ENCODE measurements around the gene MYO5C. TPM values are rescaled to one million over a fixed set of nuclear protein-coding genes. Genes with fewer than 3 reads are reported as not detected.

Gene MYO5C
- total and polyA plus RNA-seq, 2 donors (not counting 1 experiment from before 2014, with no cell fraction given): under 0.01 to 0.07 TPM

GRCh38 chr15:52233405-52233804, 62.2 kb downstream of the MYO5C start:
- TF ChIP-seq, protein P1, sequence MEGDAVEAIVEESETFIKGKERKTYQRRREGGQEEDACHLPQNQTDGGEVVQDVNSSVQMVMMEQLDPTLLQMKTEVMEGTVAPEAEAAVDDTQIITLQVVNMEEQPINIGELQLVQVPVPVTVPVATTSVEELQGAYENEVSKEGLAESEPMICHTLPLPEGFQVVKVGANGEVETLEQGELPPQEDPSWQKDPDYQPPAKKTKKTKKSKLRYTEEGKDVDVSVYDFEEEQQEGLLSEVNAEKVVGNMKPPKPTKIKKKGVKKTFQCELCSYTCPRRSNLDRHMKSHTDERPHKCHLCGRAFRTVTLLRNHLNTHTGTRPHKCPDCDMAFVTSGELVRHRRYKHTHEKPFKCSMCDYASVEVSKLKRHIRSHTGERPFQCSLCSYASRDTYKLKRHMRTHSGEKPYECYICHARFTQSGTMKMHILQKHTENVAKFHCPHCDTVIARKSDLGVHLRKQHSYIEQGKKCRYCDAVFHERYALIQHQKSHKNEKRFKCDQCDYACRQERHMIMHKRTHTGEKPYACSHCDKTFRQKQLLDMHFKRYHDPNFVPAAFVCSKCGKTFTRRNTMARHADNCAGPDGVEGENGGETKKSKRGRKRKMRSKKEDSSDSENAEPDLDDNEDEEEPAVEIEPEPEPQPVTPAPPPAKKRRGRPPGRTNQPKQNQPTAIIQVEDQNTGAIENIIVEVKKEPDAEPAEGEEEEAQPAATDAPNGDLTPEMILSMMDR (conservative IDR thresholded peaks at IDR 0.05 in 1 of 2, IDR thresholded peaks at IDR 0.05 in 1 of 2; ENCODE audit: low read depth in 1 of 2, low read length in 2 of 2): no peak
- TF ChIP-seq EZH2 (IDR thresholded peaks at IDR 0.05; ENCODE audit: low read length, missing control alignments): no peak
- H3K79me2 ChIP-seq (ENCODE audit: control insufficient read depth, insufficient read depth, low read length): no peaks in the 10 kb centered on the region
- no peak overlapping the region for H3K4me3 ChIP-seq (replicated peaks in 1 of 4; ENCODE audit: control extremely low read depth in 1 of 4, insufficient read depth in 1 of 4, low read depth in 3 of 4, low read length in 4 of 4)
- no peaks in the 10 kb centered on the region for H3K27me3 ChIP-seq (ENCODE audit: control insufficient read depth, insufficient read depth, low read length)
- H3K27ac ChIP-seq (ENCODE audit: insufficient read depth, low read length): no peak overlapping the region
- H4K20me1 ChIP-seq (ENCODE audit: control insufficient read depth, extremely low read depth, insufficient read depth, low read length): no peaks in the 10 kb centered on the region
- no peak overlapping the region for H2AFZ ChIP-seq (ENCODE audit: low read length)
- H3K4me2 ChIP-seq (ENCODE audit: extremely low read depth, insufficient read depth, low read length): peak overlapping the region; percentile 4
- H3K36me3 ChIP-seq (ENCODE audit: control insufficient read depth, insufficient read depth, low read length): no peaks in the 10 kb centered on the region
- no peak for DNase-seq (ENCODE audit: low read depth in 2 of 2)
- no peak overlapping the region for H3K9ac ChIP-seq (ENCODE audit: insufficient read depth, low read length)
- no peaks in the 10 kb centered on the region for H3K4me1 ChIP-seq (ENCODE audit: control insufficient read depth, extremely low read depth, insufficient read depth, low read length)
- no peaks in the 10 kb centered on the region for H3K9me3 ChIP-seq (ENCODE audit: control insufficient read depth, insufficient read depth, low read depth, low read length)

GRCh38 chr15:52232327-52232726, 63.3 kb downstream of the MYO5C start:
- TF ChIP-seq, protein P1 (conservative IDR thresholded peaks at IDR 0.05 in 1 of 2, IDR thresholded peaks at IDR 0.05 in 1 of 2; ENCODE audit: low read depth in 1 of 2, low read length in 2 of 2): no peak
- TF ChIP-seq EZH2 (IDR thresholded peaks at IDR 0.05; ENCODE audit: low read length, missing control alignments): no peak
- Histone ChIP-seq H3K36me3 (ENCODE audit: control insufficient read depth, insufficient read depth, low read length) (no peaks in the 10 kb centered on the region), H3K9ac (ENCODE audit: insufficient read depth, low read length) (no peak overlapping the region), H4K20me1 (ENCODE audit: control insufficient read depth, extremely low read depth, insufficient read depth, low read length) (no peaks in the 10 kb centered on the region), H2AFZ (ENCODE audit: low read length) (no peak overlapping the region), H3K4me2 (ENCODE audit: extremely low read depth, insufficient read depth, low read length) (no peak overlapping the region), H3K79me2 (ENCODE audit: control insufficient read depth, insufficient read depth, low read length) (no peaks in the 10 kb centered on the region), H3K27ac (ENCODE audit: insufficient read depth, low read length) (no peak overlapping the region), H3K4me3 (replicated peaks in 1 of 4; ENCODE audit: control extremely low read depth in 1 of 4, insufficient read depth in 1 of 4, low read depth in 3 of 4, low read length in 4 of 4) (no peak overlapping the region), H3K27me3 (ENCODE audit: control insufficient read depth, insufficient read depth, low read length) (no peaks in the 10 kb centered on the region), H3K4me1 (ENCODE audit: control insufficient read depth, extremely low read depth, insufficient read depth, low read length) (no peaks in the 10 kb centered on the region), H3K9me3 (ENCODE audit: control insufficient read depth, insufficient read depth, low read depth, low read length) (no peaks in the 10 kb centered on the region)
- no peak for DNase-seq (ENCODE audit: low read depth in 2 of 2)

GRCh38 chr15:52230073-52230472, 65.5 kb downstream of the MYO5C start:
- no peaks in the 10 kb centered on the region for H3K27me3 ChIP-seq (ENCODE audit: control insufficient read depth, insufficient read depth, low read length)
- no peak overlapping the region for H3K27ac ChIP-seq (ENCODE audit: insufficient read depth, low read length)
- H4K20me1 ChIP-seq (ENCODE audit: control insufficient read depth, extremely low read depth, insufficient read depth, low read length): no peaks in the 10 kb centered on the region
- no peaks in the 10 kb centered on the region for H3K36me3 ChIP-seq (ENCODE audit: control insufficient read depth, insufficient read depth, low read length)
- no peaks in the 10 kb centered on the region for H3K4me1 ChIP-seq (ENCODE audit: control insufficient read depth, extremely low read depth, insufficient read depth, low read length)
- no peak for TF ChIP-seq EZH2 (IDR thresholded peaks at IDR 0.05; ENCODE audit: low read length, missing control alignments)
- TF ChIP-seq, protein P1 (conservative IDR thresholded peaks at IDR 0.05 in 1 of 2, IDR thresholded peaks at IDR 0.05 in 1 of 2; ENCODE audit: low read depth in 1 of 2, low read length in 2 of 2): no peak
- H3K9ac ChIP-seq (ENCODE audit: insufficient read depth, low read length): no peak overlapping the region
- no peak for DNase-seq (ENCODE audit: low read depth in 2 of 2)
- no peak overlapping the region for H2AFZ ChIP-seq (ENCODE audit: low read length)
- no peaks in the 10 kb centered on the region for H3K79me2 ChIP-seq (ENCODE audit: control insufficient read depth, insufficient read depth, low read length)
- H3K4me2 ChIP-seq (ENCODE audit: extremely low read depth, insufficient read depth, low read length): no peak overlapping the region
- no peaks in the 10 kb centered on the region for H3K9me3 ChIP-seq (ENCODE audit: control insufficient read depth, insufficient read depth, low read depth, low read length)
- H3K4me3 ChIP-seq (replicated peaks in 1 of 4; ENCODE audit: control extremely low read depth in 1 of 4, insufficient read depth in 1 of 4, low read depth in 3 of 4, low read length in 4 of 4): no peak overlapping the region
